NCI-H82 (cell line): ENCODE results near the gene DEFB123.

Experiments used
- DNase-seq: peaks from one replicate; lab custom pipeline; 2025; lab: John Stamatoyannopoulos, UW

DEFB123 gene

GRCh38 chr20:31474097-31474436, 33.6 kb downstream of the DEFB123 start:
- no peak for DNase-seq

DNA sequence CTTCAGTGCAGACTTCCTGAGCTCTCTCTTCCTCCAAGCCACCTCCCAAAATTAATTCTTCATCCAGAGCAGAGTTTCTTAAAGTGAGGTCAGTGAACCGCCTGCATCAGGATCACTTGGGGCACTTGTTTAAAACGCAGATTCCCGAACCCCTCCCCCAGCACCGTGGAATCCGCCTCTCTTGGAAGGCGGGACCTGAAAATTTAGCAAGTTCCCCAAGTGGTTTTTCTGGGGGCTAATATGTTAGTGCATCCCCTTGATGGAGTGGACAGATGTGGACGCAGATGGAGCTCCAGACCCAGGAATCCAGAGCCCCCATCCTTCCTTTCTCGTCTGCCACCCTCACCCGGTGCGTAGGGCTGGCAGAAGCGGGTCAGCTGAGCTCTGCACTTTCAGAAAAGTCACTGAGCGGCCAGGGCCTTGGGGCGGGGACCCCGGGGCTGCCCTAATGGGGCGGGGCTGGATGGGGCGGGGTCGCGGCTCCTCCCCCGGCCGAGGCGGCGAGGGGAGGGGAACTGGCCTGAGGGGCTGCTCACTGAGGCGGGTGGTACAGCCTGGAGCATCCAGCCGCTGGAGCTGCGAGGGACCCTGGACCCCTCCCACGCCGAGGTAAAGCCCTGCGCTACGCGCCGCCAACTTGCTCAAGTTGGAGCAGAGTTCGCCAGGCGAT, 34.5 kb downstream of the DEFB123 start, which contains the start of the genes DEFB124 and REM1:
TSS of gene DEFB124 (minus strand) at position 370 of the 670 bp plus-strand sequence. CDS start 2,114 bp downstream, outside the sequence.
TSS of gene REM1 (plus strand) at position 531 of the 670 bp plus-strand sequence. CDS start 1,158 bp downstream, outside the sequence.
- DNase-seq, result no peak

DNA sequence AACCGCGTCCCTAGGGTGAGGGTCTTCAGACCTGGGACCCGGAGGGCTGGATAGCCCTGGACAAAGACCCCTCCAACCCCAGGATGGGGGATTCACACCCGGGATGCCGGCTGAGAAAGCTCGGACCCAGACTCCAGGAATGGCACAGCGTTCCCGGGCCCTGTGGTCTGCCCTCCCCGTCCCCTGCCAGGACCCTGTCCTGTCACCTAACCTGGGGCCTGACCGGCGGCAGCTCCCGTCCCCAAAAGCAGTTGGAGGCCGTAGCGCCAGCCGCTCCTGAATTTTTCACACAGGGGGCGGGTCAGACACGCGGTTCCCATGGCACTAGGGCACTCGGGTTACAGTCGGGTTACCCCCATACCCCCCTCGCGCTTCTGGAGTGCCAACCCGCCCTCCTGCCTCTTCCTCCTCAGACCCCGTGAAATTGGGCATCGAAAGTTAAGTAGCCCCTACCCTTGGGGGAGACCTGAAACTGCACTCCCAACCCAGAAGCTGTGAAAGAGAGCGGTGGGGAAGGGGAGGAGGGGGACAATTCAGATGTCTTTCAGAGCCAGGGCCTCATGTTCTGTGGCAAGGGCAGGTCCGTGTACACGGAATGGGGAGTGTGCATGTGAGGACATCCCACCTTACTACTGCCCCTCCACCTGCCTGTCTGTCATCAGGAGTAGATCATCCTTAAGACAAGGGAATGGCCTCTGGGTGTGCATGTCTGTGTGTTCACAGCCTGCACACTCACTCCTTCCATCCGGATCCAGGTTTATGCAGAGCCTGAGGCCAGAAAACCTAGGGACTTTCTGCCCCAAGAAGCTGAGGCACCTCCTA, 35.3 kb downstream of the DEFB123 start:
- DNase-seq, result no peak

DNA sequence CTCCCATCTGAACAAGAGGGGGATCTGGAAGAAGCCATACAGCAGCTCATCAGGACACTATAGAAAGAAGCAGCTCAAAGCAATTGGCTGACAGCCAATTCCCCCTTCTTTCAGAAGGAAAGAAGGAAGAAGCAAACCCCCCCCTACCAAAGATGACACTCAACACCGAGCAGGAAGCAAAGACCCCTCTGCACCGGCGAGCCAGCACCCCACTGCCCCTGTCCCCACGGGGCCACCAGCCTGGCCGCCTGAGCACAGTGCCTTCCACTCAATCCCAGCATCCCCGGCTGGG, 35.8 kb downstream of the DEFB123 start:
- DNase-seq, result no peak

GRCh38 chr20:31476643-31477215, 36.3 kb downstream of the DEFB123 start:
- DNase-seq, result no peak

- peak; percentile 65 for DNase-seq
Observed at GRCh38 chr20:31484001-31484400, 43.6 kb downstream of the DEFB123 start.

DNA sequence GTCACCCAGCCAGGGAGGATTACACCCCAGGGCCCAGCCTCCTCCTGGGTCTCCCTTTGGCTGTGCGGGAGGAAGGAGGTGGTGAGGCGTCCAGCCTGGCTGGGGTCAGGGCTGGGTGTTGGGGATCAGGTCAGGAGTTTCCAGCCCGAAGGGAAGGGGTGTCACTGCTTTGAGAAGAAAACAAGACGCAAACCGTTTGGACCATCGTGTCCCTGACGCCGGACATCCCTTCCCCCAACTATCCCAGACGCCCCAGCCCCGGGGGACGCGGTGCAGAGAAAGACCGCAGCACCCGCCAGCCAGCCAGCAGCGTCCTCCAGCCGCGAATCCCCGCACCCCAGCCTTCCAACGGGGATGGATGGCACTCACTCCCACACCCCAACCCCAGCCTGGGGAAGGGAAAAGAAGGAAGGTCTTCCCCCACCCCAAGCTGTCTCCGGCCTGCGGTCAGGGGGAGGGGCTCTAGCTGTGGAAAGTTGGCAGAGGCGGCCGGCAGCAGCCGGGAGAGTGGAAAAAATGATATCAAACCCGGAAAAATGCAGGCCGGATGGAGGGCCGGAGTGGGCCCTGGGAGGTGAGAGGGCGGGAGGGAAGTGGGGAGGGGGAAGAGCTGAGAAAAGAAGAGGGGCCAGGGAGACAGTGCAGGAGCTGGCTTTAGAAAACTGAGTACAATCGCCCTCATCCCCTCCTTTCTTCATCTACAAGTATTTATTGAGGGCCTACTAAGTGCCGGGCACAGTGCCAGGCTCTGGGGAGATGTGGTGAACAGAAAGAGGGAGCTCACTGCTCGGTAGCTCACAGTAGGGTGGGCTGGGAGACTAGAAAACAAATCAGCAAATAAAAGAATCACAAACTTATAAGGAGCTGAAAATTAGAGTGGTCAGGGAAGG, 45.3 kb downstream of the DEFB123 start:
- no peak for DNase-seq

DNA sequence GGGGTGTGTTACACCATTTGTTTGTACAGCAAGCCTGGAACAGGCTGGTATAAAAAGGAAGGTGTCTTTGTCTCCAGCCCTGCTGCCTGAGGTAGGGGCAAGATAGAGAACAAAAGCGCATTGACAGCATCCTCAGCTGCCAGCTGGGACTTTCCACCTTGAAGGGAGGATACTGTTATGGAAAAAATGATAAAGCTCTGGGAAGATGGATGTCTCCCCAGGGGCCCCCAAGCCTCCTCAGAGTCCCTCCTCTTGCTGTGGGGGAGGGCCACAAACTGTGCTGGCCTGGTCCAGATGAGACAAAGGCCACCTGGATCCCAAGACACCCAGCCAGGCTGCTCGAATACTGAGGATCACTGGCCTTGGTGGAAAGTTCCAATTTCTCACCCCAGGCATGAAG, 47.7 kb downstream of the DEFB123 start:
- DNase-seq, result no peak

GRCh38 chr20:31489152-31489551, 48.7 kb downstream of the DEFB123 start:
- no peak for DNase-seq

- DNase-seq, result no peak
Observed at GRCh38 chr20:31490752-31491151, 50.3 kb downstream of the DEFB123 start.

GRCh38 chr20:31494131-31494530, 53.7 kb downstream of the DEFB123 start:
- DNase-seq, result peak; percentile 66

DNA sequence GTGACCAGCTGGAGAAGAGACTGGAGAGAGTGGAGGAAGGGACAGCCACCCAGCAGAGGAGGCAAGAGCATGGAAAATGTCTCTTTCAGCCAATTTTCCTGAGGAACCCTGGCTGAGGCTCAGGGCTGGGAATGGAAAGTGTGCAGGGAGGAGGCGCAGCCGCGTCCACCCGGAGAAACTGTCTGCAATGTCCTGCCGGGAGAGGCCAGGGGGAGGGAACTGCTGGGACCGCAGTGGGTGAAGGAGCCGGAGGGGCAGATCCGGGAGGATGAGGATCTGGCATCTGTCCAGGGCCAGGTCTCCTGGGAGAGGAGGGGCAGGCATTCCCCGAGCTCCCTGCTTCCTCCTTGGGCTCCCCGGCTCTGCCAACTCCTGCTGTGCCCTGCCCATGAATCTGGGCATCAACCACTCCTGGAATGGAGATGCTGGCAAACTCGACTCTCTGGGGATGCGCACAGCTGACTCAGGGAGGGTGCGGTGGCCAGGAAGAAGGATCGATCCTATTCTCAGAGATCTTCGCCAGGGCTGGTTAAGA, 56.4 kb downstream of the DEFB123 start:
- DNase-seq, result peak; percentile 66

DNA sequence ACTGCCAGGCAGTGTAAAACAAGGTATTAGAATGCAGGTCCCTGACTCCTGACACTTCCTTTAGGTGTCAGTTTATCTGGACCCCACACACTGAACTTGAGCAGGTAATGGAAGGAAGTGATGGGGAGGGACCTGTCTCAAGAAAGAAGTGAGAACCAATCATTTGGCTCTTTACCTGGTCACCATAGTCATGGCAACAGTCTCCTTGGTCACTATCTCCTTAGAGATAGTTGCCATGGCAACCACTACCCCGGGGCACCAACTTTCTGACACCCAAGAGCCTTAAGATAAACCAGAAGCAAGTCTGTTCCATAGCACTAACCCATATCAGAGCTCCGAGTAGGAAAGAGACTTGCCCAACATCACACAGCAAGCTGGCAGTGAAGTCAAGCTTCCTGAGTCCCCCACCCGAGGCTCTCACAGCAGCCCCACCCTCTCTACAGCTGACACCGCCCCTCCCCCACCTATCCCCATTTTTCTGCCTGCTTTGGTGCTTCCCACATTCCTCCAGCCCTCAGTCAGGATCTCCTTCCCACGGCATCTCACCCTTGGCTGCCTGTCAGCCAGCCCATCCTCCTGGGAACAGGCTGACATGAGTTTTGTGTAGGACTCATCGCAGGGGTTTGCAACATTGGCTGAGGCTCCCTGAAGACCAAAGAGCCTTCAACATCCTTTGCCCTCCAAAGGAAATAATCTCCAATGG, 57.6 kb downstream of the DEFB123 start:
- no peak for DNase-seq
